ENCODE results near the gene TLCD1. TPM values are rescaled to one million over a fixed set of nuclear protein-coding genes. Genes with fewer than 3 reads are reported as not detected.
"Not testable (repeated sequence)": the region's sequence is repeated elsewhere in the genome, so short reads cannot be mapped to it uniquely, and the experiment has no call there.

Gene TLCD1
- total RNA-seq, 1 donor, result 8.2 TPM

DNA sequence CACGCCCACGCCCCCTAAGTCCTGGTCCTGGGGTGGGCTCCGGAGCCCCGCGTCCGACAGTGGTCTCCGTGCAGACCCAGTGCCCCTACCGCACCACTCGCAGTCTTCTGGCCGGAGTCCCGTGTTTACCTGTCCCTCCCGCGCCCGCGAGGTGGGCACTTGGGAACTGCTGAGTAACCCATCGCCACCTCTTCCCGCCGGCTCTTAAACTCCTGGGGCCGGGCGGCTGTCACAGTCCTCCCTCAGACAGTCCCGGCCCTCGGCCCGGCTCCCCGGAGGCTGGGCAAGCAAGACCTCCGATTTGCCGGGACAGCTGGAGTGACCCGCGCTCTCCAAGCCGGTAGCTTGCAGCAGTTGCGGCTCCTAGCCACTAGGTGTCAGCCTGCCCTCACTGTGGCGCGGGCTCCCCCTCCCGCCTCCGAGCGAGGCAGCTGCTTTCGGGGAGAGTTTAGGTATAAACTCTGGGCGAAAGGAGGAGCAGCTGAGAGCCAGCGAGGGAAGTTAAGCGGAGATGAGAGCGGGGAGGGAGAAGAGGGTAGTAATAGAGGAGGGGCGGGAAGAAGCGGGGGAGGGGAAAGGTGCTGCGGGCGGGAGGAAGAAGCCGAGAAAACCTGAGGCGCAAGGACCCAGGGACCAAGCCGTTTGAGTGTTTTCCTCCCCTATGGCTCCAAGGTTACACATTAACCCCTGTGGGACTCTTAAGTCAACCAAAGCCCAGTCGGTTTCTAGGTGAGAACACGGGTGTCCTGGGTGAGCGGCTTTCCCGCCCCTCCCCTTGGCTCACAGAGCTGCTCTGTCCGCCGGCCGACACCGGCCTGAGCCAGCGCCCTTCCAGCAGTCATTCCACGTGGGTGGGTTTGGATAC lies 826 bp upstream of the TLCD1 start:
- H3K4me3 ChIP-seq (ENCODE audit: low read depth, low read length), result peak overlapping the region; percentile 79
- DNase-seq (ENCODE audit: low read depth), result peak; percentile 95
- TF ChIP-seq, protein P1, sequence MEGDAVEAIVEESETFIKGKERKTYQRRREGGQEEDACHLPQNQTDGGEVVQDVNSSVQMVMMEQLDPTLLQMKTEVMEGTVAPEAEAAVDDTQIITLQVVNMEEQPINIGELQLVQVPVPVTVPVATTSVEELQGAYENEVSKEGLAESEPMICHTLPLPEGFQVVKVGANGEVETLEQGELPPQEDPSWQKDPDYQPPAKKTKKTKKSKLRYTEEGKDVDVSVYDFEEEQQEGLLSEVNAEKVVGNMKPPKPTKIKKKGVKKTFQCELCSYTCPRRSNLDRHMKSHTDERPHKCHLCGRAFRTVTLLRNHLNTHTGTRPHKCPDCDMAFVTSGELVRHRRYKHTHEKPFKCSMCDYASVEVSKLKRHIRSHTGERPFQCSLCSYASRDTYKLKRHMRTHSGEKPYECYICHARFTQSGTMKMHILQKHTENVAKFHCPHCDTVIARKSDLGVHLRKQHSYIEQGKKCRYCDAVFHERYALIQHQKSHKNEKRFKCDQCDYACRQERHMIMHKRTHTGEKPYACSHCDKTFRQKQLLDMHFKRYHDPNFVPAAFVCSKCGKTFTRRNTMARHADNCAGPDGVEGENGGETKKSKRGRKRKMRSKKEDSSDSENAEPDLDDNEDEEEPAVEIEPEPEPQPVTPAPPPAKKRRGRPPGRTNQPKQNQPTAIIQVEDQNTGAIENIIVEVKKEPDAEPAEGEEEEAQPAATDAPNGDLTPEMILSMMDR (IDR thresholded peaks at IDR 0.05; ENCODE audit: insufficient read depth, low read depth, low read length), result peak; percentile 99

DNA sequence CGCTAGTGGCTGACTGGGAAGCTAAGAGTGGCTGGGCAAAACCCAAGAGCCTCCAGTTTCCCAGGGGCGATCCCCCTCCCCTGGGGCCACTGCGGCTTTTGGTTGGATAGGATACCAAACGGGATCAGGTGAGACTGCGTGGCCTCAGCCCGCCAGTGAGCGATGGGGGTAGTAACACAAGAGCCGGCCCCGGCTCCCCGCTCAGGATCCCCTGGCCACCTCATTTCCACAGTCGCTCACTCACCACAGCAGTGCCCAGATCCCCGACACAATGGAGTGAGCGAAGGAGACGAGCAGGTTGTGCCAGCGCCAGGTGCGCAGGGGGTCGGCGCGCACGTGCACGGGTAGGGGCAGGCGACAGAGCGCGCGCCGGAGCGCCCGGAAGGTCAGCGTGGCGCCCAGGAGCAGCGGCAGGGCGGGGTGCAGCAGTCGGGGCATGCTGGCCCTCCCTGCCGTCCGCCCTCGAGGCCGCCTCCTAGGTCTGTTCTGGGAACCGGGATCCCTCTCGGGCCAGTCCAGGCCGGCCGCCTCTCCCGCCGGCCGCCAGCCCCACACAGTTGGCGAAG lies 290 bp downstream of the TLCD1 start:
- peak overlapping the region; percentile 79 for H3K4me3 ChIP-seq (ENCODE audit: low read depth, low read length)
- TF ChIP-seq, protein P1 (IDR thresholded peaks at IDR 0.05; ENCODE audit: insufficient read depth, low read depth, low read length), result no peak
- DNase-seq (ENCODE audit: low read depth), result peak; percentile 69

DNA sequence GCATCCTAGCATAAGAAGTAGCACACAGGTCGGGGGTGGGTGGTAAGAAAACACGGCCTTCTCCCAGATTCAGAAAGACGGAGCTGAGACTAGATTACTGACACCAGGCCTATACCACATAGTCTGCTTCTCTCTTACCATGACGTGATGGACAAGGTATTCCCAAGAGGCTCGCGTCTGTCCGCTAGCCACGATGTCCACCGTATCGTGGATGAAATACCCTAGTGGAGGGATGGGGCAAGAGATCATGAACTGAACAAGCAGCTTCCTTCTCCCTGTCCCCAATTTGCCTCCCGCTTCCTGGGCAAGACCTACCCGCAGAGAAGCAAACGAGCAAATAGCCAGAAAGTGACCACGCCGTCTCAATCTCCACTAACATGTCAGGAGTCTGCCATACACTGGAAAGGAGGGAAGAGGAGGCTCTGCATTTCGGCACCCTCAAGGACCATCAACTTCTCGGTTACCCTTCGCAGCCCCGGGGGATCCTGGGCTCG lies 820 bp downstream of the TLCD1 start:
- TF ChIP-seq, protein P1 (IDR thresholded peaks at IDR 0.05; ENCODE audit: insufficient read depth, low read depth, low read length), result no peak
- peak overlapping the region; percentile 79 for H3K4me3 ChIP-seq (ENCODE audit: low read depth, low read length)
- DNase-seq (ENCODE audit: low read depth), result peak; percentile 54

DNA sequence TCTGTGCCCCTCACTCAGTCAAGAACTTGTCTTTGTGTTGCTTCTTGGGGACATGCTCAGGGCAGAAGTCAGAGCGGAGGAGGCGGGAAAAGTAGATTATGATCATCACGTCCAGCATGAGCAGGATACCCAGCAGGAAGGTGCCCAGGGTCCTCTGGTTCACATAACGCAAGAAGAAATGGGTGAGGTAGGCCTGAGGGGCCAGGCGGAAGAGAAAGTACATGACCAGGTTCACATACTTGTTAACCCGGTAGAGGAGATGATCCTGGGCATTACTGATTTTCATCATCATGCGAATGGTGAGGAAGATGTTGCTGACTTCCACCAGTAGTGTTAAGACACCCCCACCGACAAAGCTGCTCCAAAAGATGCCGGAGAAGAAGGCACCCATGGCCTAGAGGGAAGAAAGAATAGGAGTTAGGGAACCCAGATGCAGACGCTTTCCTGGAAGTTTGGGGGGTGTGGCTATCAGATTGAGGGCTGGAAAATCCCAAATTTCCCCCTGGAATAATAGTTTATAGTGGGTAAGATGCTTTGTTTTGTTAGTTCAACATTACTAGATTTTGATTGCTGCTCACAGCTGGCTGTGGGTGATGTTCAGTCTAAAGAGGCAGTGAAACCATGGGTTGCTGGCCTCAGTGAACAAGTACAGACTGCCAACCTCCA lies 1.4 kb downstream of the TLCD1 start:
- H3K4me3 ChIP-seq (ENCODE audit: low read depth, low read length), result no peak overlapping the region
- DNase-seq (ENCODE audit: low read depth), result no peak
- TF ChIP-seq, protein P1 (IDR thresholded peaks at IDR 0.05; ENCODE audit: insufficient read depth, low read depth, low read length), result no peak

DNA sequence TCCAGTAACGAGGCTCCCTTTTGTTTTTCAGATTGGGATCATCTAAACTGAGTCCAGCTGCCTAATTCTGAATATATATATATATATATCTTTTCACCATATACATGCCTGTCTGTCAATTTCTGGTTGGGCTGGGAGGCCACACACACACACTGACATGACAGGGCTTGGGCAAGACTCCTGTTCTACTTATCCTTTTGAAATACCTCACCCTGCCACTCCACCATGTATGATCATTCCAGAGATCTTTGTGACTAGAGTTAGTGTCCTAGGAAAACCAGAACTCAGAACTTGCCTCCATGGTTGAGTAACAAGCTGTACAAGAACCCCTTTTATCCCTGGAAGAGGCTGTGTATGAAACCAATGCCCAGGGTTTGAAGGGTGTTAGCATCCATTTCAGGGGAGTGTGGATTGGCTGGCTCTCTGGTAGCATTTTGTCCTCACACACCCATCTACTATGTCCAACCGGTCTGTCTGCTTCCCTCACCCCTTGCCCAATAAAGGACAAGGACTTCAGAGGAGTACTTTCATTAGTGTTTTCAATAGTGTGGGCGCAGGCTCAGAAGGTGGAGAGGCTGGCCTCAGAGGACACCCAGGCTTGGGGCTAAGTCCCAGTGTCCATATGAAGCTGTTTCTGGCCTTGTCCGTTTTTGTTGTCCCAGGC lies 2.1 kb downstream of the TLCD1 start:
- DNase-seq (ENCODE audit: low read depth); H3K4me3 ChIP-seq (ENCODE audit: low read depth, low read length): not testable (repeated sequence)

DNA sequence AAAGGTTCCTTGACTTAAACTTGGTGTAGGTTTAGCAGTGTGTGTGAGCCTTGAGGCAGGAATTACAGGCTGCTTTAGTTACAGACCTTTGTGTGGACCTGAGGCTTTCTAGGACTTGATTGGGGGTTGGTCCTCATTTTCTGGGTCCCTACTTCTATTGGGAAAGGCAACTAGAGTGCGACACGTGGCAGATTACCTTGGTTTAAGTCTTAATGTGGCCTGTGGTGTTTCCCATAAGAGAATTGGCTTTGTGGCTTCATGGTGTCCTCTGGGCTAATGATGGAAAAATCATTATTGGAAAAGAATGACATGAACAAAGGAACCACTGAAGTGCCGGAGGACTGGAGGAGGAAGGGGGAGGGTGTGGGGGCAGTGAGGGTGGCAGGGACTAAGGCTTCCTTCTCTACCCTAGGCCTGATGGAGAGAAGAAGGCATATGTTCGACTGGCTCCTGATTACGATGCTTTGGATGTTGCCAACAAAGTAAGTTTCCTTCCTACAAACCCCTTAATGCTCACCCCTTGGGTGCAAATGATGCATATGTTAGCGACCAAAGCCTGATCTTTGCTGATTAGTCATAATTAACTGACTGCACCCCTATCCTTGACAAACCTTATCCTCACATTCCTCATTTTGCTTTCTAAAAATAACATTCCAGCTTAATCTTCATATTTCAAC lies 2.7 kb downstream of the TLCD1 start:
- TF ChIP-seq, protein P1 (IDR thresholded peaks at IDR 0.05; ENCODE audit: insufficient read depth, low read depth, low read length), result no peak
- H3K4me3 ChIP-seq (ENCODE audit: low read depth, low read length), result no peak overlapping the region
- DNase-seq (ENCODE audit: low read depth), result no peak

All from fibroblast of villous mesenchyme (primary cell).